KG1 (cell line): Measurements from ENCODE around the gene TSKU.
"Not testable (repeated sequence)": the region's sequence is repeated elsewhere in the genome, so short reads cannot be mapped to it uniquely, and the experiment has no call there.

ENCODE experiments used
- DNase-seq: peaks from one replicate; lab custom pipeline; 2025; lab: John Stamatoyannopoulos, UW

TSKU gene

DNA sequence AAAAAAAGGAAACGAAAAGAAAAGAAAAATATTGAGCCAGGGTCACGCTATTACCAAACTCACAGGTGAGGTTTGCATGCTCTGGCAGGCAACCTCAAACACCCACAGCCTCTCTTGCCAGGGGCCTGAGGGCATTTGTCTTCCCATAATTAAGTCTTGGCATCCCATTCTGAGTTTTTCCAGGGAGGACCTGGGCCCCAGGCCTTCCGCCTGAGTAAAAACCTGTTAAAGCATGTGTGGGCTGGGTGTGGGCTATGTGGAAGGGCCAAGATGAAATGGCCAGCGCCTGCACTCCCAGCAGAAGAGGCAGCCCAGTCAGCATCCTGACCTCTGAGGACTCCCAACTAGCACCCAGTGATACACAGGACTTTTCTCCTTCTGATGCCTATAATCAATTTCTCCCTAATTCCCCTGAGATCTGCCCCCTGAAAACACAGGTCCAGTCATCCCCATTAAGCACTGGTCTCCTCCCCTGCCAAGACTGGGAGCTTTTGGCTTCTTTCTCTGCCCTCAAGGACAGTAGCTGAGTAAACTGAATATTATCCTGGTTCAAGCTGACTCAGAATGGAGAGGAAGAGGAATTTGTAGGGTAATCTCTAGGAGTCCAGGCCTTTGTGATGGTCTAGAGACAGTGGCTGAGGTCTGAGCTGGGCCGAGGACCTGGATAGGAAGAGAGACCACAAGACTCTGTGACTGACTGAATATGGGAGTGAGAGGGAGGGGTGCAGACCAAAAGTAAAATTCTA lies 42.0 kb downstream of the TSKU start:
- DNase-seq, result no peak

DNA sequence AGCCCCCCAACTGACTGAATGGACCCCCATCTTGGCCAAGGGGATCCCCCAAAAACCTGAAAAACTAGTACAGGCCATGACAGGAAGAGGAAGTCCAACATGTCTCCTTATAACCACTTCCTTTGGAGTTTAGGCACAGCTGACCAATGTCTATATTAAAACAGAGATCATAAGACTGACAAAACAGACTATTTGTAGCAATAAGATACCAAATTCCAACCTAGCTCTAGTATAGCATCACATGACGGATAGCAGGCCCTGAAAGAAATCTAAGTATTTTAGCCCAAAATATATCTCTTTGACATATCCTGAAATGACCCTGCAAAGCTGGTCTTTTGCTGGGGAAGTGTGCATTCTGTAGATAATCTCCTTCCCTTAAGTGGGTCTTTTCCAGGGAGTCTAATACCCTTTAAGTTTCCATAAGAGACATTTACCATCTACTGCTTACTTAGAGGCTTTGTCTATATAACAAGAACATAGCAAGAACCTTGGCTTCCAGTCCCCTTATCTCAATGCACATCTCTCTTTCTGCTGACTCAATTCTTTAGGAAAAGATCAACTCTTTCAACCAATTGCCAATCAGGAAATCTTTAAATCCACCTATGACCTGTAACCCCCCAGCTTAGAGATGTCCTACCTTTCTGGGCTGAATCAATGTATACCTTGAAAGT lies 42.7 kb downstream of the TSKU start:
- no peak for DNase-seq

DNA sequence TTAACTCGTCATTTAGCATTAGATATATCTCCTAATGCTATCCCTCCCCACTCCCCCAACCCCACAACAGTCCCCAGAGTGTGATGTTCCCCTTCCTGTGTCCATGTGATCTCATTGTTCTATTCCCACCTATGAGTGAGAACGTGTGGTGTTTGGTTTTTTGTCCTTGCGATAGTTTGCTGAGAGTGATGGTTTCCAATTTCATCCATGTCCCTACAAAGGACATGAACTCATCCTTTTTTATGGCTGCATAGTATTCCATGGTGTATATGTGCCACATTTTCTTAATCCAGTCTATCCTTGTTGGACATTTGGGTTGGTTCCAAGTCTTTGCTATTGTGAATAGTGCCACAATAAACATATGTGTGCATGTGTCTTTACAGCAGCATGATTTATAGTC lies 43.4 kb downstream of the TSKU start:
- DNase-seq, result not testable (repeated sequence)

DNA sequence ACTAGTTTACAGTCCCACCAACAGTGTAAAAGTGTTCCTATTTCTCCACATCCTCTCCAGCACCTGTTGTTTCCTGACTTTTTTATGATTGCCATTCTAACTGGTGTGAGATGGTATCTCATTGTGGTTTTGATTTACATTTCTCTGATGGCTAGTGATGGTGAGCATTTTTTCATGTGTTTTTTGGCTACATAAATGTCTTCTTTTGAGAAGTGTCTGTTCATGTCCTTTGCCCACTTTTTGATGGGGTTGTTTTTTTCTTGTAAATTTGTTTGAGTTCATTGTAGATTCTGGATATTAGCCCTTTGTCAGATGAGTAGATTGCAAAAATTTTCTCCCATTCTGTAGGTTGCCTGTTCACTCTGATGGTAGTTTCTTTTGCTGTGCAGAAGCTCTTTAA lies 43.8 kb downstream of the TSKU start:
- DNase-seq, result not testable (repeated sequence)

DNA sequence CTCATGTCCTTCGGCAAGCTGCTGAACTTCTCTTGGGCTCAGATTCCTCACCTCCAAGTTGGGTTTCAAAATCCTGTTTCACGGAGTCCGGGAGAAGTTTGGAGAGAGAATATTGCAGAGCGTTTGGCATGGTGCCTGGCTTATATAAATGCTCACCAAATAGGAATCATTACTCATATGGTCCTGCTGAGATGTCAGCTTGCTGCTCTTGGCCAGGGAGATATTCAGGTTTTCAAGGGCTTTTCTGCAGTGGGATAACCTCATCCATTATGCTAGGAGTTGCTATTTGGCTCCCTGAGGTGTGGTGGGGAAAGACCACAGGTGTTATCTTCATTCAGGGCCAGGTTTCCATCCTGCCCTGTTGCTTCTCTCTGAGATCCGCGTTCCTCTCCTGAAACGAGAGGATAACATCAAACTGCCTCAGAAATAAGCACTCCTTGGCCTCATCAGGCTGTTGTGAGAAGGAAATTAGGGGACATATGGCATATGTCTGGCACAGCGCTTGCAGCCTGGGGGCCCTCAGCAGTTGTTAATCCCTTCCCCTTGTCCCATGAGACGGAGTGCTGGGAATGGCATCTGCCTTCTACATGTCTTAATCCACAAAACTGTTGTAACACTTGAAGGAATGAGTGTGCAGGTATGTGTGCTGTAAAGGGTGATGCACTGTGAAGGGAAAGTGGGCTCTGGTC lies 47.6 kb downstream of the TSKU start:
- DNase-seq, result no peak

DNA sequence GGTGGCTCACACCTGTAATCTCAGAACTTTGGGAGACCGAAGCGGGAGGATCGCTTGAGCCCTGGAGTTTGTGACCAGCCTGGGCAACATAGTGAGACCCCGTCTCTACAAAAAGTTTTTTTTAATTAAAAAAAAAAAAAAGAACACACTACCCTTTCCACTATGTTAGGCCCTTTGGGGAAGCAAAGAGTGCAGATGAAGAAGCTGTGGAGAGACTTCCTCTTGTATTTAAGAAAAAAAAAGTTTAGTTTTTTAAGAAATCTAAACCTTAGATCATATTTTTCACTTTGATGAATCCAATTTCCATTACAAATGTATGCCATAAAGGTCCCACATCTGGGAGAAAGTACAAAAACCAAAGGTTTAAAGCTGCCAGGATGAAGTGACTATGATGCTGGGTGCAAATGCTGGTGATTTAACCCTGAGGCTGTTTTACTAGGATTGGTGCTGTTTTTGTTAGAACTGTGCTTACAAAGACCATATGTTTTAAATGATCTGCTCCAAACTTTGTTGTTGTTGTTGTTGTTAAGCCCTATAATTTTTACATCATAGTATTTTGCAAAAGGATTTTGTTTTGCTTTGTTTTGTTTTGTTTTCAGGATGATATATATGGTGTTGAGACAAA lies 48.6 kb downstream of the TSKU start:
- no peak for DNase-seq

DNA sequence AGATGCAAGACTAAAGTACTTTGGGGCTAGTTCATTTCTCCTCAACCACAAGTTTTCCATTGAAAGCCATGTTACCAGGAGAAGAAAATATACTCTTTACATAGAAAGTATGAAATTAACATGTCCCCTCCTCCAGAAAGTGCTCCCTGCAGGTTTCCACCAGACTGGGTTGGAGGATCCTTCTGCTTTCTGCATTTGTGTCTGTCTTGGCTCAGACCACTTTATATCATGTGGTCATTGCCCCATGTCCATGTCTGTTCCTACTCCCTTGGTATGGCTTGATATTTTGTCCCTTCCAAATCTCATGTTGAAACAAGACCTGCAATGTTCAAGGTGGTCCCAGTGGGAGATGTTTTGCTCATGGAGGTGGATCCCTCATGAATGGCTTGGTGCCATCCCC lies 49.2 kb downstream of the TSKU start:
- DNase-seq, result no peak

DNA sequence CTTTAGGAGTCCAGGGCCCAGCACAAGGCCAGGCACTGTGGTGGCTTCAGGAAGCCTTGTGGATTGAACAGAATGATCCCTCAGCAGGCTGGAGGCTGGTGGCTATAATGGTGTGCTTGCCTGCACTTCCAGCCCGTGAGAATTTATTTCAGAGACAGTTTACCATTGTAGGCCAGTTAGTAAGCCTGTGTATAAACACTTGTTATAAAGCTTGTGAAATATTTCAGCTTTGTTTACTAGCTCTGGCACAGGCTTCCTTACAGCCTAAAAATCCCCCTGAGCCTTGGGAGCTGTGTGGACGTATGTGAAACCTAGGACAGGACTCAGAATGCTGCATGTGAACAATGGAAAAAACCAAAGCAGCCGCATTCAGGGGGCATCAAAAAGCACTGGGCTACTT lies 51.0 kb downstream of the TSKU start:
- no peak for DNase-seq

DNA sequence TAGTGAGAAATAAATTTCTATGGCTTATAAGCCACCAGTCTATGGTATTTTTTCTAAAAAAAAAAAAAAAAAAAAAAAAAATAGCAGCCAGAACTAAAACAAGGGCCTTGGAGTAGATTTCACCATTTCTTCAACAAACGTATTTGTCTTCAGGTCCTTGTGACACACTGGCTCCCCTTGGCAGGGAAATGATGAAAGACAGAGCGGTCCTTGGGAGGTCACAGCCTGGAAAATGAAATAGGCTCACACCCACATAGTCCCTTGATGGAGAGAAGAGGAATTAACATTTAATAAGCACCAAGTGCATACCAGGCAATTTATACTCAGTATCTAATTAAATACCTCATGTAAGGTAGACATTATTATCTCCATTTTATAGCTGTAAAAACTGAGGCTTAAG lies 51.9 kb downstream of the TSKU start:
- no peak for DNase-seq

DNA sequence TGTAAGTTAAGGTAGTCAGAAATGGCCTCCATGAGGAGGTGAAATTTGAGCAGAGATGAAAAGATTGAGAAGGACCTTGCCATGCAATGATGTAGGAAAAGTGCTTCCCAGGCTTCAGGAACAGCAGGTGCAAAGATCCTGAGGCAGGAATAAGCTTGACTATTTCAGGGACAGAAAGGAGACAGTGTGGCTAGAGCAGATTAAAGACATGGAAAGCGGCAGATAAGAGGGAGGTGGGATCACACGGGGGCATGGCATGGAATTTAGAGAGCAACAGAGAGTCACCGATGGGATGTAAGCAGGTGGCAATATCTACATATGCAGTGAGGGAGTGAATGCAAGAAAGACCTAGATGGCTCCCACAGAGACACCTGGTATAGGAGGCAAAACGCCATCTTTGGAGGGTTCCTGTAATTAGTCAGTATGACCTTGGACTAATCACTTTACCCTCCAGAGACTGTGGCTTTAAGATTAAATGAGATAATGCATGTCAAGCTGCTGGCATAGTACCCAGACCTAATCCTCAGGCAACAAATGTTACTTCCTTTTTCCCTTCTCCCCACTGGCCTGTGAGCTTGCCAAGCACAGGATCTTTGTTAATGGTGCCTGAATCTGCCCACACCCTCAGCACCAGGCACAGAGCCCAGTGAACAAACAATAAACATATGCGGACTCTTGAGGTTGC lies 52.9 kb downstream of the TSKU start:
- DNase-seq, result no peak

DNA sequence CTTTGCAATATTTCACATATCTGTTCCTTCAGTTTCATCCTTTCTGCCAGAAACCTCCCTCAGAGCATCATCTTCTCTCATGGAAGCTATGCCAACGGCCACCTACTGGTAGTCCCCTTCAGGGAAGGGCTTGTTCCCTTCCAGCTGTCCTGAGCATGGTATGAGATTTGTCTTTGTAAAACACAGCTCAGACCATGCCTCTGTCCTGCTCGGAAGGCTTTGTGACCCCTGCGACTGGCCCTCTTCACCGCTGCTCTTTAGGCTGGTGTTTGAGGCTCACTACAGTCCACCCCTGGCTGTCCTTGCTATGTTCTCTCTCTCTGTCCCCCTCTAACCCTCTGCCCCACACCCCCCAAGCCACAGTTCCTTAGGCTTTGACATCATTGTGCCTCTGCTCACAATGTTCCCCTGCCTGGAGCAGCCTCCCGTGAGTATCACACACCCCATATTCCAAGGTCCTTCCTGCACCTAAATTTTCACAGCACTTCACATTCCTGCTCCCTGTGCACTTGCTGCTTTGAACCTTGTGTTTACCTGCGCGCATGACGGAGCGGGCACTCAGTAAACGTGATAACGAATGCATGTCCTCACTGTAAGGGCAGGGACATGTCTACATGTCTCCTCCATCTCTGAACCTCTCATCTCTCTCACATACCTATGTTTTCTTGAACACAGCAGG lies 53.6 kb downstream of the TSKU start:
- DNase-seq, result no peak

DNA sequence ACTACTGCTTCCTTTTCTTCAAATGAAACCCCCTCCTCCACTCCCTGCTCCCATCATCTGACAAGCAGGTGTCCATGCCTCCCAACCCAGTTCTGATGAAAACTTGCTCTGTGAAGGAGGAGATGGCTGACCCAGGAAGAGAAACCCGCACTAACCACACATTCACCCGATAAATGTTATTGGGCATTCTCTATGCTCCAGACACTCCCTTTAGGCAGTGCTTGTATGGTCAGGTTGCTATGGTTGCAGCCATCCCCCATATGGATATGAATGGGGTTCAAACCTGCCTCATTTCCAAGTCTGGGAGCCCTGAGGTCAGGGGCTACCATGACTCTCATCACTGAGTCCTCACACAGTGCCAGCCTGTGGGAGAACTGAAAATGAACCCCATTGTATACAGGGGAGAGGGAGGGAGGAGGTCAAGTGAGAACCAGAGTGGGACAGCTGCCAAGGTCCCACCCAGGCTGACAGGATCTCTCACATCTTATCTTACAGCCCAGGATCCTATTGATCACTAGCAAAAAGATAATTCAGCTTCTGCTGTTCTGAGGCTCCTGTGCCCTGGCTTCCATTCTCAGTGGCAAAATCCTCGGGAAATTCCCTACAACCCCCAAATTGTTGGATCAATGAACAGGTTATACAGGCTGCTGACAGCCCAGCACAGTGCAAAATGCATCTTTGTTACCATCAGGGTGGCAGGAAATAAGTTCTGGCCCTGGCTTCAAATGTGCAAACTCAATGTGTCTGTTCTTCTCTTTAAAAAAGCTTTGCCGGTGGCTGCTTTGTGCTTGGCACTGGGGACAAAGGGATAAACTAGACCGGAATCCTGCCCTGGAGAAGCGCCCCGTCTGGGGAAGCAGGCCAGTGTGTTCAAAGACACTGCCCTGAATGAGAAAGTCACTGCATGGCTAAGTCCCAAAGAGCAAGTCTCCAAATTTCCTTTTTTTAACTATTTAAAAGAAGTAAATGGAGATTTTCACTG lies 54.8 kb downstream of the TSKU start:
- no peak for DNase-seq

DNA sequence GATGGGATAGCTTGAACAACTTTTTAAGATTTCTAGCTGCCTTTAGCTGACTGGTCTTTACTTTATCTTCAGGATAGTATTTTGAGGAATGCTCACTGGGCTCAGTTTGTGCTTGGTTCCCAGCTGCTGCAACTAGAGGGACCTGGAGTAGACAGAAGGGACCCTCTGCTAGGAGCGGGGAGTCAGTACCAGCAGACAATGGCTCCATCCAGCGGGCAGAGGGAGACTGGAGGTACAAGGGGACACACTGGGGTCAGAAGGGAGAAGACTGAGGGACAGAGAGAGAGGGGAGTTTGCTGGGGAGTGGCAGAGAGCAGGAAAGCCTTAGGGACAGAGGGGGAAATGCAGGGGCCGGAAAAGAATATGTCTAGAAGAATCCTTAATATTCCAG lies 55.5 kb downstream of the TSKU start:
- no peak for DNase-seq

DNA sequence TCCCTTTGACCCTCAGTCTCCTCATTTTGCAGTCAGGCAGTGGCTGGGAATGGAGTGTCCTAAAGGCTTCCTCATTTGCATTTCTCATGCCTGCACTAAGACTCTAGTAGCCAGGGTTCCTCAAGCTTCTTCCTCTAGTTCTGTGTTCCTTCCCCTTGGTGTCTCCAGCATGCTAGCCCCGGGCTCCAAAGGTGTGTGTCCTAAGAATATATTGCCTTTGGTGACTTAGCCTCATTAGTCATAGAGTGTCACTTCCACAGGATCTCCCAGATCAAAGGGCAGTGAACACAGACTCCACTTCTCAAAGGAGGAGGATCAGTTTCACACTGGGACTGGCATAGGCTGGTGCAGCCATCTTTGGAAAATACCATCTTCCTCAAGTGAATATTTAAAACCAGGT lies 56.2 kb downstream of the TSKU start:
- no peak for DNase-seq

DNA sequence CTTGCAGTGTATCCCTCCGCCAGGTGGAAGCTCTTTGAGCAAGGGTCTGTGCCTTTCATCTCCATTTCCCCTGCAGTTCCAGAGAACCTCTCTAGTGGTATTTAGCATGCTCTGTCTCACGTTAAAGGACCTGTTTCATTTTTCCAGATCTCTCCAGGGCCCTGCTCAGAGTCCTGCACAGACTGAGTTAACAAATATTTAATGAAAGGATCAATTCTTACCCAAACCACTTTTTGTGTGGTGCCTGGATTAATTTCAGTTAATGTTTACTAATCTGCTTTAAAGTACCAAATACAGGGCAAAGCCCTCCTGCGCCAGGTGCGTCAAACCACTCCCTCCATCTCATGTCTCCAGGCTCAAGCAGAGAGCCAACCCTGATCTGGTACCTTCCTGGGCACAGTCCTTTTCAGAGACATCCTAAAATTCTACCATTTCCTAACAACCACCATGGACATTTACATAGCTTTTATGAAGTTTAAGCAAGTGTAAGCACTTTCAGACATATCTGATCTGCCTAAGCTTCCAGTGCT lies 58.8 kb downstream of the TSKU start:
- no peak for DNase-seq

DNA sequence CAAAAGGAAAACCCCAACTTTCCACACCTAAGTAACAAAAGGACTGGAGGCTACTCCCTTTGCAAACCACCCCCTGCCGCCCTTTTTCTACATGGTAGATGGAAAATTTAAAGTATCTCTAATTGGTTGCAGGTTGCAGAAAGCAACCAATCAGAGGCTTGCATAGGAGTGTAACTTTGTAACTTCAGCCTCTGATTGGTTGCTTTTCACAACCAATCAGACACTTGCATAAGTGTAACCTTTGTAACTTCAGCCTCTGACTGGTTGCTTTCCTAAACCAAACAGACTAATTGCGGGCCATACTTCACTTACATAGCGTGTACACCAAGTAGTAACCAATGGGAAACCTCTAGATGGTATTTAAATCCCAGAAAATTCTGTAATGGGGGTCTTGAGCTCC lies 60.8 kb downstream of the TSKU start:
- DNase-seq, result no peak

DNA sequence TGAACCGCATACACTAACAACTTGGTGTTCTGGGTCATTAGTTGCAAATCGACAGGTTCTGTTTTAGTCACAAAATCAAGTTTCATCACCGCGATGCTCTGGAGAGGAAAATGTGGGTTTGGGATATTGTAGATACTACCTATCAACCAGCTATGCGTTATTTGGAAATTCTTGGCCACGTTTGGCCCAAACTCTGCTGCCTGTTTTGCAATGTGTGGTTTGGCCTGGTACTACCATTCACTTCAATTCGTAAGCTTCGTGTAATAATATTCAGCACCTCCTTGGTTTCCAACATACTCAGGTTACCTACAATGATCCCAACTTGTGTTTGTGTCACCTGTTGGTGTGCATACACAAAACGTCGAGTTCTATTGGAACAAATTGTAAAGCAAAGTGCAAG lies 61.4 kb downstream of the TSKU start:
- no peak for DNase-seq

DNA sequence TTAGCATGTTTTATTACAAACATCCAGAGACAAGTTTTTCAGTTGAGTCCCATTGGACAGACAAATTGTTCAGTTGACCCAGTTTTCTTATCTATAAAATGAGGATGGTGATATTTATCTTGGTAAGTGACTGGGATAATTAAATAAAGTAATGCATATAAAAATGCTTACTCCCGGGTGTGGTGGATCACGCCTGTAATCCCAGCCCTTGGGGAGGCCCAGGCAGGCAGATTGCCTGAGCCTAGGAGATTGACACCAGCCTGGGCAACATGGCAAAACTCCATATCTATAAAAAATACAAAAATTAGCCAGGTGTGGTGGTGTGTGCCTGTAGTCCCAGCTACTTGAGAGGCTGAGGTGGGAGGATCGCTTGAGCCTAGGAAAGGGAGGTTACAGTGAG lies 61.9 kb downstream of the TSKU start:
- DNase-seq, result no peak

DNA sequence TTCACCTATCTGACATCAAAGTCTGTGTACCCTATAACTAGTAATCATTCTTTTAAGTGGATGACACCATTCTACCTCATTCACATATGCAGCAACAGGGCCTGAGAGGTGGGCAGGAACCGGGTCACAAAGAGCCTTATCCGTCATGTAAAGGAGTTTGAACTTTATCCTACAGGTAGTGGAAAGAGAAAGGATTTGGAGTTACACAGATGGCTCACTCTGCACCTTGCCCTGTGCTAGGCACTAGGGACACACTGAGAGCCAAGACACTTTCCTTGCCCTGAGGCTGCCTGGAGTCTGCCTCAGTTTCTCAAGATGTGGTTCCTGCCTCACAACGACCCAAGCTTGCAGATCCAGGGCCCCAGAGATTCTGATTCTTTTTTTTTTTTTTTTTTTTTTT lies 63.3 kb downstream of the TSKU start:
- DNase-seq, result no peak
